ENCODE results near the gene PHF2. TPM values are rescaled to one million over a fixed set of nuclear protein-coding genes. Genes with fewer than 3 reads are reported as not detected.
A peak's percentile ranks its signal among the peaks of the same experiment; 100 is the strongest.

The PHF2 gene
- total and polyA plus RNA-seq, 2 donors (not counting 1 experiment from before 2014, with no cell fraction given) = 11.0 to 28.8 TPM

GRCh38 chr9:93612052-93612795, 35.8 kb downstream of the PHF2 start:
- TF ChIP-seq CTCF (IDR thresholded peaks at IDR 0.05) = no peak
- no peak for TF ChIP-seq EZH2 (IDR thresholded peaks at IDR 0.05; ENCODE audit: borderline replicate concordance, insufficient read depth, low read depth, low read length, poor library complexity, severe bottlenecking)
- H2AFZ ChIP-seq (ENCODE audit: insufficient read depth, low read depth, low read length, poor library complexity, severe bottlenecking) = no peak overlapping the region
- POLR2A ChIA-PET = no interaction called here

DNA sequence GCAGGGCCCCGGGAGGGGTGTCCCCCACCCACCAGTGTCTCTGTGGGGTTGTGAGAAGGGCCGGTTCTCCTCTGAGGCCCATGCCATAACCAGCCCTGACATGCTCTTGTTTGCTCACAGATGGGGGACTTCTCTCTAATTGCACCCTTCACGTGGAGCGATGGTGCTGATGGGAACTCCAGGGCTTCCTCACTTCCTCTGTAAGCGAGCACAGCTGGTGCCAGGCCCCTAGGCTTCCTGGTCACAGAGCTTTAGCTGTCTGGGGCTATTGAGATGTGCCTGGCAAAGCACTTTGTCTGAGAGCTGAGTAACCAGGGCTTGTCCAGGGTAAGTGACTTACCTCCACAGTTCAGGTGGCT, 36.4 kb downstream of the PHF2 start:
- Histone ChIP-seq H3K27ac (ENCODE audit: low read length in 2 of 2) (no peak overlapping the region), H3K36me3 (replicated peaks in 1 of 2; ENCODE audit: control extremely low read depth in 1 of 2, control insufficient read depth in 1 of 2, extremely low read depth in 1 of 2, insufficient read depth in 2 of 2, low read length in 1 of 2) (no peaks in the 10 kb centered on the region), H2AFZ (ENCODE audit: insufficient read depth, low read depth, low read length, poor library complexity, severe bottlenecking) (no peak overlapping the region), H3K27me3 (replicated peaks in 1 of 4; ENCODE audit: control extremely low read depth in 1 of 4, control insufficient read depth in 3 of 4, insufficient read depth in 4 of 4, low read length in 3 of 4) (no peaks in the 10 kb centered on the region), H4K20me1 (ENCODE audit: control insufficient read depth, insufficient read depth, low read length, poor library complexity, severe bottlenecking) (peaks cover 21% of the 10 kb centered on the region), H3K4me1 (ENCODE audit: control insufficient read depth in 2 of 2, insufficient read depth in 2 of 2, low read length in 2 of 2) (peaks cover 7 to 20% of the 10 kb centered on the region in 2 donors), H3K4me3 (ENCODE audit: control extremely low read depth in 1 of 5, extremely low read depth in 1 of 5, insufficient read depth in 1 of 5, low read depth in 2 of 5, low read length in 4 of 5) (no peak overlapping the region), H3K9ac (ENCODE audit: low read length) (no peak overlapping the region), H3K9me3 (ENCODE audit: control extremely low read depth in 1 of 3, control insufficient read depth in 2 of 3, insufficient read depth in 1 of 3, low read length in 2 of 3) (peaks cover 0 to 14% (median 12%) of the 10 kb centered on the region in 3 donors), H3K79me2 (ENCODE audit: control insufficient read depth, insufficient read depth, low read length) (peaks cover 74% of the 10 kb centered on the region), H3K4me2 (replicated peaks; ENCODE audit: low read depth, low read length, poor library complexity, severe bottlenecking) (peak overlapping the region; percentile 22)
- no peak for TF ChIP-seq EZH2 (IDR thresholded peaks at IDR 0.05; ENCODE audit: borderline replicate concordance, insufficient read depth, low read depth, low read length, poor library complexity, severe bottlenecking)
- TF ChIP-seq CTCF (IDR thresholded peaks at IDR 0.05) = no peak
- ATAC-seq (ENCODE audit: low read depth) = no peak
- no peaks in the 10 kb centered on the region for H3K27me3 Mint-ChIP-seq
- no peak overlapping the region for H3K4me3 Mint-ChIP-seq
- intact Hi-C loops (cut with micrococcal nuclease) = no loop called here
- peaks cover 10% of the 10 kb centered on the region for H3K9me3 Mint-ChIP-seq (ENCODE audit: insufficient read depth)
- ChIA-PET CTCF (no interaction called here), POLR2A (no interaction called here)
- DNase-seq = no peak
- WGBS (ENCODE audit: insufficient coverage) = 13% methylated on average over 4 of the region's 5 CpGs
- peaks cover 21% of the 10 kb centered on the region for H3K4me1 Mint-ChIP-seq
- no peak overlapping the region for H3K27ac Mint-ChIP-seq

More at GRCh38 chr9:93612052-93612795, 35.8 kb downstream of the PHF2 start:
- no peak overlapping the region for H3K27ac Mint-ChIP-seq
- intact Hi-C loops (cut with micrococcal nuclease) = no loop called here
- no peak overlapping the region for H3K4me3 ChIP-seq (ENCODE audit: control extremely low read depth in 1 of 5, extremely low read depth in 1 of 5, insufficient read depth in 1 of 5, low read depth in 2 of 5, low read length in 4 of 5)
- no peaks in the 10 kb centered on the region for H3K36me3 ChIP-seq (replicated peaks in 1 of 2; ENCODE audit: control extremely low read depth in 1 of 2, control insufficient read depth in 1 of 2, extremely low read depth in 1 of 2, insufficient read depth in 2 of 2, low read length in 1 of 2)
- peaks cover 21% of the 10 kb centered on the region for H3K4me1 Mint-ChIP-seq
- peaks cover 10% of the 10 kb centered on the region for H3K9me3 Mint-ChIP-seq (ENCODE audit: insufficient read depth)
- no peak overlapping the region for H3K9ac ChIP-seq (ENCODE audit: low read length)
- no CpG with 5 or more reads among the region's 2 CpGs for WGBS (ENCODE audit: insufficient coverage)
- peaks cover 19% of the 10 kb centered on the region for H4K20me1 ChIP-seq (ENCODE audit: control insufficient read depth, insufficient read depth, low read length, poor library complexity, severe bottlenecking)
- peaks cover 7 to 20% of the 10 kb centered on the region in 2 donors for H3K4me1 ChIP-seq (ENCODE audit: control insufficient read depth in 2 of 2, insufficient read depth in 2 of 2, low read length in 2 of 2)
- DNase-seq = no peak
- H3K27me3 ChIP-seq (replicated peaks in 1 of 4; ENCODE audit: control extremely low read depth in 1 of 4, control insufficient read depth in 3 of 4, insufficient read depth in 4 of 4, low read length in 3 of 4) = no peaks in the 10 kb centered on the region
- no peak for ATAC-seq (ENCODE audit: low read depth)
- no peak overlapping the region for H3K4me3 Mint-ChIP-seq
- peaks cover 0 to 15% (median 14%) of the 10 kb centered on the region in 3 donors for H3K9me3 ChIP-seq (ENCODE audit: control extremely low read depth in 1 of 3, control insufficient read depth in 2 of 3, insufficient read depth in 1 of 3, low read length in 2 of 3)
- H3K27ac ChIP-seq (ENCODE audit: low read length in 2 of 2) = no peak overlapping the region
- CTCF ChIA-PET = no interaction called here
- peaks cover 71% of the 10 kb centered on the region for H3K79me2 ChIP-seq (ENCODE audit: control insufficient read depth, insufficient read depth, low read length)
- H3K4me2 ChIP-seq (replicated peaks; ENCODE audit: low read depth, low read length, poor library complexity, severe bottlenecking) = peak overlapping the region; percentile 22
- H3K27me3 Mint-ChIP-seq = no peaks in the 10 kb centered on the region
